Stimulated activated CD8-positive, alpha-beta memory T cell treated with anti-CD3 and anti-CD28 coated beads, Interleukin-15, amount 100 ng/mL, for 1 hour (primary cell): Measurements from ENCODE around the gene HAL.

ENCODE experiments used
- DNase-seq: peaks from one replicate; pipeline ENCODE4 v3.0.0-alpha.2; 2020; ENCODE audit warnings: low read depth

Gene HAL, protein sequence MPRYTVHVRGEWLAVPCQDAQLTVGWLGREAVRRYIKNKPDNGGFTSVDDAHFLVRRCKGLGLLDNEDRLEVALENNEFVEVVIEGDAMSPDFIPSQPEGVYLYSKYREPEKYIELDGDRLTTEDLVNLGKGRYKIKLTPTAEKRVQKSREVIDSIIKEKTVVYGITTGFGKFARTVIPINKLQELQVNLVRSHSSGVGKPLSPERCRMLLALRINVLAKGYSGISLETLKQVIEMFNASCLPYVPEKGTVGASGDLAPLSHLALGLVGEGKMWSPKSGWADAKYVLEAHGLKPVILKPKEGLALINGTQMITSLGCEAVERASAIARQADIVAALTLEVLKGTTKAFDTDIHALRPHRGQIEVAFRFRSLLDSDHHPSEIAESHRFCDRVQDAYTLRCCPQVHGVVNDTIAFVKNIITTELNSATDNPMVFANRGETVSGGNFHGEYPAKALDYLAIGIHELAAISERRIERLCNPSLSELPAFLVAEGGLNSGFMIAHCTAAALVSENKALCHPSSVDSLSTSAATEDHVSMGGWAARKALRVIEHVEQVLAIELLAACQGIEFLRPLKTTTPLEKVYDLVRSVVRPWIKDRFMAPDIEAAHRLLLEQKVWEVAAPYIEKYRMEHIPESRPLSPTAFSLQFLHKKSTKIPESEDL

DNA sequence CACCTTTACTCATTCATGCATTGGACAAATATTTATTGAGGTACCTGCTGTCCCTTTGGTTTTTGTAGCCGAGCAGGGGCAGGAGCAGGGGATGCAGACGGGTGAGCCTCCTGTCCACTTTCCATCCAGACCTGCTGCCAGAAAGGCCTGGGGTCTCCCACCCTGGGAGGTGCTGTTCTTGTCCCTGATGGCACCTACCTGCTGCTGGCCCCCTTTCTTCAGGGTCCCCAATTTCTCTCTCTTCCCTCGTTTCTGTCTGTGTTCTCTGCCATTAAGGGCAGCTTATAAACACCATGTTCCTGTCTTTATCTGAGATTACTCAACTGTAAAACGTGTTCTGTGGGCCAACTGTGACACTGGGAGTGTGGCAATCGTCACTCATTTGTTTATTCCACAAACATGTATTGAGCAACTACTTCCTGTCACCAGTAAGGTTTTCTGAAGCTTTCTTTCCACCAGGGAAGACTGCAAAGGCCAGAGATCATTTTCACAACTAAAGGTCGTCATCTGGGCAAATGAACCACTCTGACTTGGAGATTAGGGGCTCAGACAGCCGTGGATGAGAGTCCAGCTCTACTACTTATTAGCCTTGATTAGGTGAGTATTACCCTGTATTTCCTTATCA is at the start of gene HAL:
Gene HAL (minus strand): TSS at position 311 of the 625 bp plus-strand sequence. CDS start 434 bp downstream, outside the sequence.
- no peak for DNase-seq

DNA sequence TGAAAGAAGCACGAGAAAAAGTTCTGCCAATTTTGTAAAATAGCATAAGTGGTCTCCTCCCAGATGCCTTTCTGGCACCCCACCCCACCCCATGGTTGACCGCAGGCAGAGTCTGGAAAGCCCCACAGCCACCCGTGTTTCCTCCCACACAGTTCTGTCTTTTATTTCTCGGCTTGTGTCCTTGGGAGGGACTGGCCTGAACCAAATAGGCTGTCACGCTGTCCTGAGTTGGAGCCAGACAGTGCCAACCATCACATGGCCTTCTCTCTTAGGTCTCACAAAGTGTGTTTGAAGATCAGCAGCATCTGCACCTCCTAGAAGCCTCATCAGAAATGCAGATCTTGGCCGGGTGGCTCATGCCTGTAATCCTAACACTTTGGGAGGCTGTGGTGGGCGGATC is 49.4 kb upstream of the HAL start:
- no peak for DNase-seq

DNA sequence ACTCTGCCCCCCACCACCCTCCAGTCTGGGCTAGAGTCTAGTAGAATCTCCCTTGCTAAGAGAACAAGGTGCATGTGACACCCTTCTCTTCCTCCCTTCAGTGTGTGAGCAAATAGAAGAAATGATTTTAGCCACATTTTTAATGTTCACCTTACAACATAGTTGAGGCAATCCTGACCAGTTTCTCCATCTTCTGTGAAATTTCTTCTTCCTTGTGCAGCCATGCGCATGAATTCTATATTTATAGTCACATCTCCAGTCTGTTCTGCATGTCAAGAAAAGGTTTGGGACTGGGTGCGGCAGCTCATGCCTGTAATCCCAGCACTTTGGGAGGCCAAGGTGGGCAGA is 48.8 kb upstream of the HAL start:
- DNase-seq, result no peak

DNA sequence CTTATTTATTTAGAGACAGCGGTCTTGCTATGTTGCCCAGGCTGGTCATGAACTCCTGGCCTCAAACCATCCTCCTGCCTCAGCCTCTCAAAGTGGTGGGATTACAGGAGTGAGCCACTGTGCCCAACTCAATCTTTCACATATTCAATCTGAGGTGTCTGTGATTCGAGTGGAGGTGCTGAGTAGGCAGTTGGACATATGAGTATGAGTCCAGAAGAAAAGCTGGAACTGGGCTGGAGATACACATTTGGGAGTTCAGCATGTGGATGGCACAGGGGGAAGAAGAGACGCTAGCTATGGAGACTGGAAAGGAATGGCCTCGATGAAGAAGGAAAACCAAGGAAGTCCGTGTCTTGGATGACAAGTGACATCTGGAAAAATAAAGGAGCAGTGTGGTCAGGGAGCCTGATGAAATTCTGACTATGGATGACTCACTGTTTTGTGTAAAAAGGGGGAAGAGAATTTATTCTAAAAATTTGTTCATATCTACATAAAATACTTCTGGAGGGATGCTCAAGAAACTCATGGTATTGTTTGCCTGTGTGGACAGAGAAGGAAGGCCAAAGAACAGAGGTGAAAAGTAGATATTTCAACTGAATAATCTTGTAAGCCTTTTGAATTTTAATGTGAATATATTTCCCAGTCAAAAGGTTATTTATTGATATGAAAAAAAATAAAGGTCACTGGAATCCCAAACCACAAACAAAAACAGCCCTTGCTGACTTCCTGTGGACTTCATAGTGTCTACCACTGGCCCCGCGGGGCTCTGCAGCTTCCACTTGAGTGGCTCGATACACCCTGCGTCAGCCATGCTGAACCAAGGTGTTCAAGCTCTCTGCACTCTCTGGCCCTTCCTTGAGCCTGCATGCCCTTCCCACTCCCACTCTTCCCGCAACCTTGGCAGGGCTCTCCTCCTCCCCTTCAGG is 48.1 kb upstream of the HAL start:
- no peak for DNase-seq

DNA sequence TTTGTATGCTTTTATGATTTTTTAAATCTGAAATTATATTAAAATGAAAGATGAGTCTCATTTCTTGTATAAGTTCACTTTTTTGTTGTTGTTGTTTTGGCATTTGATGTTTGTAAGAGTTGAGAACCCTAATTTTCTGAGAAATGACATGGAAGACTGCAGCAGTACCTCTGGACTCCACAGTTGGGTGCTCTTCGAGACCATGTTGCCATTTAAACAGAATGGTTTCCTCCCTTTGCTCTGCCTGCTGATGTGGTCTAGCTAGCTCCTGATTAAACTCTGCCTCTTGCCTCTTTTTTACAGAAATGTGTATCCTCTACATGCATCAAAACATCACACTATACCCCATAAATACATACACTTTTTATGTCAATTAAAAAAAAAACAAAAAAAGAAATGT is 45.0 kb upstream of the HAL start:
- no peak for DNase-seq

DNA sequence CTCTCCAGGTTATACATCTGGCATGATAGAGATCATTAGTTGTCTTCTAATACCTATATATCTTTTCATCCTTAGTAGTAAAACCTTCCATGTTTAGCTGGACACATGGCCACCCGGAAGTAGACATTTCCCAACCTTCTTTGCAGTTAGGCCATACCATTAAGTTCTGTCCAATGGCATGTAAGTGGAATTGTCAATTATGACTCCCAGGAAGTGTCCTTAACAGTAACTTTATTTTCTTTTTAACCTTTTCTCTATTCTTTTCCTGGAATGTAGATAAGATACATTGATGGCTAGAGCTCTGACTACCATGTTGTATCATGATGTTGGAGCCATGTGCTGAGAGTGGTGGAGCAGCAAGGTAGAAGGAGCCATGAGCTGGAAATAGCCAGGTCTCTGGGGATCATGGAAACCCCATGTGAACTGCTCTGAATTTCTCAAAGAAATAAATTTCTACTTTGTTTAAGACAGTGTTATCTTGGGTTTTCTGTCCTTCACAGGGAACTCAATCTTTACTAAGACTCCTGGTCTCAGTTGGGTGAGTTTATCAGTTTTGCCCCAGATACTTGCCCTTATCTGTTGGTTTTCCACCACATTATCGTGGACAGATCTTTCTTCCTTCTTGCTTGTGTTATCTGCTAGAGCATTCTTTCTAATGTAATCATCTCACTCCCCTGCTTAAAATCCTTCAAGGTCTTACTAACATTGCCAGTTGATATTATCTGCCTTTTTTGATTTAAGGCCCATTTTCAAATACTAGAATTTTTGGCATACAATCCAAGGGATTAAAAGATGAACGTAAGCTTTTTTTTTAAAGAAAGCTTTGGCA is 44.4 kb upstream of the HAL start:
- DNase-seq, result no peak

DNA sequence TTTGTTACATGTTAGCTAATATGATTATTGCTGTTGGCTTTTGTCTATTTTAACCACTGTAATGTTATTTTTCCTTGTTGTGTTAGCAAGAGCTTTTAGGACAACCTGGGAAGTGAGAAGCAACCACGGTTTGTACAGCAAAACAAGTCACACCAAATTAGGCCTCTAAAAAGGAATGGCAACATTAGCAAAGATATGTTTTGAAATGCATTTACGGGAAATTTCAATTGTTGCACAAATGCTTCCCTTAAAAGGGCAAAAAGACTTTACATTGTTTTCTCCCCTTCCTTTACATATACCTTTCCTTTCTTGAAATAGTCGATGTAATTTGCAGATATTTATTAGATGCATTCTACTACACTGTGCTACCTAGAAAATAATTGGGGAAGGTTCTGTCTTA is 43.4 kb upstream of the HAL start:
- DNase-seq, result no peak

DNA sequence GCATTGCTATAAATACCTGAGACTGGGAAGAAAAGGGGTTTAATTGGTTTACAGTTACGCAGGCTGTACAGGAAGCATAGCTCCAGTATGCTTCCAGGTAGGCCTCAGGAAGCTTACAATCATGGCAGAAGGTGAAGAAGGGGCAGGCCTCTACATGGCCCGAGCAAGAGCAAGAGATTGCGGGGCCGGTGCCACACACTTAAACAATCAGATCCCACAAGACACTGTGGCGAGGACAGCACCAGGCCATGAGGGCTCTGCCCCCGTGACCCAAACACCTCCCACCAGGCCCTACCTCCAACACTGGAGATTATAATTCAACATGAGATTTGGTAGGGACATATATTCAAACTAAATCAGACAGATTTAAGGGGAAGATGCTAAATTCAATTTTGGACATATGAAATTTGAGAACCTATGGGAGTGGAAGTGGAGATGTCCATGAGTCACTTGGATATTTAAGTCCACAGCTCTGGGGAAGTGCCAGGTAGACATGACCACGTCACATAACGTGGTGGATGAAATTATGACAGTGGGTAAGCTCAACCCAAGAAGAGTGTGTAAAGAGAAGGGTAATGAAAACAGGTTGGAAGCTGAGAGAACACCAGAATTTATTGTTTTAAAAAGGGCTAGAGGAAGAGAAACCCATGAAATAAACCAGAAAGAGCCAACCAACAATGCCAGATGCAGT is 40.8 kb upstream of the HAL start:
- DNase-seq, result no peak

DNA sequence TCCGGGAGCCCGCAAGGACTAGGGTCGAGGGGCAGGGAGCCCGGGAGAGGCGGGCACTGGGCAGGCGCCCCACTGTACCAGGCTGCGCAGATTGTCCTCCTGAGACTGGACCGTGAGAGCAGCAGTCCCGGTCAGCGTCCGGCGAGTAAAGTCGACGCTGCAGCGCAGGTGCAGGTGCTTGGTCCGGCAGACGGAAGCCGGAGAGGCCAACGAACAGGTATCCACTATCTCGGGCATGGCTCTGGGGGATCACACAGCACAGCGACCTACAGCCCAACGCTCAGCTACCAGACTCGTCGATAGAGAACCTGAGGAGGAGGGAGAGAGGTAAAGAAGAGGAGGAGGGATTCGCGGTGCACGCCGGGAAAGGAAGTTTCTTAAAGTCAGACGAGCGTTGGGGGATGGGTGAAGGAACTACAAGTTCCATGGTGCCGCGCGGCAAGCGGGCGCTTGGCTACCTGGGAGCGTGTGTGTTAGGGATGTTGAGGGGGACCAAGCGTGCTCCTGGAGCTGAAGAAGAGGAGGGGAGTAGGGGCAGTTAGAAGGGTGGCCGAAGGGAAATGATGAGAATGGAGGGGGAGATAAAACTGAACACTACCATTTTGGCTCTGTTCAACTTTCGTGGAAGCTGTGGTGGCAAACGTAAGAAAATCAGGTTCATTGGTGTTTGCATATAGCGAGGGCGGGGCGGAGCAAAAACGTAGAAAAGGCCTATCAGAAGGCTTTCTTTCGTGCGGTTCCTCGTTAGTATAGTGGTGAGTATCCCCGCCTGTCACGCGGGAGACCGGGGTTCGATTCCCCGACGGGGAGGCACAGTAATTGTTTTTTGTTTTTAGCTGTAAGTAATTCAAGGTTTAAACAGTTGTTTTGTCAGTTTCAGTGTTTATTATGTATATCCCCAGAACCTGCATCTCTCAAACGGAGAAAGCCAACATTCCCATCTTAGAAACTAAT is 39.4 kb upstream of the HAL start, which contains the start of gene LTA4H:
Gene LTA4H (minus strand): TSS at position 305 of the 954 bp plus-strand sequence. CDS start 68 bp downstream, at position 237.
- DNase-seq, result peak; percentile 96

DNA sequence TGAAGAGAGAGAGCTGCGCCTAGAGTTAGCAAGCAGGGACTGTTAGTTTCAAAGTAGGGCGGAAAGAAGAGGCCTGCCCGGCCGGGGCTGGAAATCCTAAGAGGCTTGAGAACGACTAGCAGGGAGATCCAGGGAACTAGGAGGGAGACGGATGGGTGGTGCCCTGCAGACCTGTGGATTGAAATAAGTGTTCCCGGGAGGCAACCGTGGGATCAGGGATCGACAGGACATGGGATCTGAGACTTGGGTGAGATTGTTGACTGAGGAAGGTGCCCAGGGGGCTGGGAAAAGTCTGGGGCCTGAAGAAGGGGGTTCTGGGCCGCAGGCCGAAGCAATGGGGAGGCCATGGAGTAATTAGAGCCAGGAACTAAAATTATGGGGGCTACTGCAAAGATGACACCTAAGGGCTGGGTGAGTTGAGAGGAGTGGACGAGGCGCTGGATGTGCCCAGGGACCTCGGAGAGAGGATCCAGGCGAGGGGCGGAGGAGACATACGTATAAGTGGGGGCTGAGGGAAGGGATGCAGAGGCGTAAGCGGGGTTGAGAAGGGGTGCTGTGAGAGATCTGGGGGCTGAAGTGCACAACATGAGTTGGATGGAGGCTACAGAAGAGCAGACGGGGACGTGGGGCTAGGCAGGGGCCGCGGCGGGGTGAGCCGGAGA is 38.6 kb upstream of the HAL start:
- DNase-seq, result no peak

DNA sequence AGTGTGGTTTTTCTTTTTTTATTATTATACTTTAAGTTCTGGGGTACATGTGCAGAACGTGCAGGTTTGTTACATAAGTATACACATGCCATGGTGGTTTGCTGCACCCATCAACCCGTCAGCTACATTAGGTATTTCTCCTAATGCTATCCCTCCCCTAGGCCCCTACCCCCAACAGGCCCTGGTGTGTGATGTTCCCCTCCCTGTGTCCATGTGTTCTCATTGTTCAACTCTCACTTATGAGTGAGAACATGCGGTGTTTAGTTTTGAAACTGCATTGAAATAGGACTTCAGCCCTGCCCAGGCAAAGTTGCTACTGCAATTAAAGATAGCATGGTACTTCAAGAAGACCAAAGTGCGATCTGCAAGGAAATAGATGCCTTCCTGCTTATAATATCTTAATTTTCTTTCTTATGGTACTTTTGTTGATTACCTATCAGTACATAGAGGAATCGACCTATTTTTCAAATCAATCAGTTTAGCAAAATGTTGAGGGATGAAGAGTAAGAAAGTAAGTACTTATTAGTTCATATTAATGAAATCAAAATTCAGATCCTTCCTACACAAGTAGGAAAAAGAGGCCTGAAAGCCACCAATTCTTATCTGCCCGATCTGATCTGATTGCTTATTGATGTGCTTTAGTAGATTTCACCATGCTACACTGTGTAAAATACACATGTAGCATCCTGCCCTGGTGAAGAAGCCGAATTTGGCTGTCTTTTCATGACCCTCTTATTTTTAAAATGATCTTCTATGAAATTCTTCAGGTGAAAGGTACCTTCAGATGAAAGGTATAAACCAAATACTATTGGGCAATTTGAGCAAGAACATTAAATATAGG is 37.6 kb upstream of the HAL start:
- no peak for DNase-seq

DNA sequence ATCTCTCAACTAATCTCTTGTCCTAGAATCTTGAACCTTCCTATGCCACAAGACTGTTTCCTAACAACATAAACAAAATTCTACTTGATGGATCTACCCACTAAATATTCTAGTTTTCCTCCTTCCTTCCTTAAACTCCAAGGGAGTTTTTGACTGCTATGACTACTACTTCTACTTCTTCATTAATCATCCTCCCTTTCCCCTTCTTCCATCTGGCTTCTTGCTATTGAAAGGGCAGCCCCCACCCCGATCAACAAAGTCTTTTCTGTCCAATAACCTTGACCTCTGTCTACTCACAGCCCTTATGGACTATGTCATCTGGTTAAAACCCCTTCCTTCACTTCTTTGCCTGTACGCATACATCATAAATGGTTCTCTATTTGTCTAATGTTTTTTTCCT is 33.7 kb upstream of the HAL start:
- DNase-seq, result no peak

DNA sequence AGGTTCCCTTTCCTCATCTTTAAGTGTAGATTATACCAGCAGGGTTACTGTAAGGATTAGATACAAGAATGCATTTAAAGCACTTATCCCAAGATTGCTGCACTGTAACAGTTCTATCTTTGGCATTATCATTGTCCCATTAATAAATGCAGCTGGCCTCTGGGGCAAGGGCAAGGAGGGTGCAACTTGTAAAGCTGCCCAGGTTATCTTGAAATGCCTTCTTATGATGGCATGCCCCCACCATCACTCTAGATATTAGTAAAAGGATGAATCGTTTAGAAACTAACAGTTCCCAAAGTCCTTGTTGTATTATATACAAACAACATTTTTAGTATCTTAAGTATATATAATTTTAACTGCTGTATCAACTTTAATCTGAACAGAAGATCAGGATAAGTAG is 32.4 kb upstream of the HAL start:
- DNase-seq, result no peak

DNA sequence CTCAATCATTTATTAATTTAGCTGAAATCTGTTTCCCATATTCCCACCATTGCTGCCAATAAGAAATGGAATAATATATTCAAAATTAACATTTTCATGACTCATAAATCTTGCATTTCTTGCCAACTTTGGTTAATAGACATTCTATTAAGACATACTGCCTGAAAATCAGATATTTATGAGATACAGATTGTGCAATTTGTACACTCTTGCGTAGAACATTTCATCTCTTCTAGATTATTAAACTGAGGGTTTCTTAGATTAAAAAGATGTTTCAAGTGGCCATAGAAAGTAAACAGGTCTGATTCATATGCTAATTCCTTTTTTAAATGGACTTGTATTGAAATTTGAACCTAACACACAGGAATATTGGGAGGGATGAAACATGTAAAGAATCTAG is 30.2 kb upstream of the HAL start:
- DNase-seq, result no peak

DNA sequence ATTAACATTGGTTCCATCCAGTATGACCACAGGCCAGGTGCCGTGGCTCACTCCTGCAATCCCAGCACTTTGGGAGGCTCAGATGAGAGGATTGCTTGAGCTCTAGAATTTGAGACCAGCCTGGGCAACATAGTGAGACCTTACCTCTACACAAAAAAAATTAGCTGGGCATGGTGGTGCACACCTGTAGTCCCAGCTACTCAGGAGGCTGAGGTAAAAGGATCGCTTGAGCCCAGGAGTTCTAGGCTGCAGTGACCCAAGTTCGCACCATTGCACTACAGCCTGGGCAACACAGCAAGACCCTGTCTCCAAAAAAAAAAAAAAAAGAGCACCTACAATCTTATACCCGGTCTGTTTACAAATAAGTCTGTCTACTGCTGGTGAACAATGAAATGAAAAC is 29.4 kb upstream of the HAL start:
- DNase-seq, result no peak

DNA sequence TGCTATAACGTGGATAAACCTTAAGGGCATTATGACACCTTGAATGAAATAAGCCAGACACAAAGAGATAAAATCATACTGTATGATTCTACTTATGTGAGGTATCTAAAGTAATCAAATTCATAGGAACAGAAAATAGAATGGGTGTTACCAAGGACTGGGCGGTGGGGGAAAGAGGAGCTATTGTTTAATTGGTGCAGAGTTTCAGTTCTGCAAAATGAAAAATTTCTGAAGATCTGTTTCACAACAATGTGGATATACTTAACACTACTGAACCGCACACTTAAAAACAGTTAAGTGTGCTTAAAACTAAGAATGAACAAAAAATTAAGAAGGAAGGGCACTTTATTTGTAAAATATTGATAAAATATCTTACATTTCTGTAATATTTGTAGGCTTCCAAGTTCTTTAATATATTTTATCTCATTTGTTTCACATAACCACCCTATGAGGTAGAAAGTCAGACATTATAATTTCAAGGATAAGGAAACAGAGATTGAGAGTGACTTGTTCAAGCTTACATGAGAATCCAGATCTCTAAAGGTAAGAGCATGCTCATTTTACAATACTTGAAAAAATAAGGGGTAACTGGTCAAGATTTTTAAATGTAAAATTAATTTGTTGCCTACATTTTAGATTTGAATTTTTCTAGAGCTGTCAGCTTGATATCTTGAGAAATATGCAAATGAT is 24.3 kb upstream of the HAL start:
- DNase-seq, result no peak

DNA sequence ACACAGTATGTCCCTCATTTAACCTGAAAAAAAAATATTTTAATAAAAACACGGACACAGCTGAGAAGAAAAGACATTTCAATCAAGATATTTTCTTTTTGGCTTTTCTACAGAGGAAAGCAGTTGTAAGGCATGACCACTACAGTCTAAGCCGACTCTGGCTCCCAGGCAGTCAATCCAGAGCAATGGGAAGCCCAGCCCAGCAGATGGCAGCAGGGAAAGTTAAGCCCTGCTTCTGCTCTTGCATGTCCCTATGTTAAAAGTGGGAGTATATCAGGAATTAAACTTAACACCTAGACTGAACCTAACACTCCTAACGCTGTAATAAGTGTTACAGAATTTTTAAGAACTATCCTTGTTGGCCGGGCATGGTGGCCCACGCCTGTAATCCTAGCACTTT is 19.5 kb upstream of the HAL start:
- DNase-seq, result no peak
